BJ (cell line): Measurements from ENCODE around the gene MYO10. TPM values are rescaled to one million over a fixed set of nuclear protein-coding genes. Genes with fewer than 3 reads are reported as not detected.

Experiments used
- CTCF ChIA-PET: fragments of 350-600 bp; formaldehyde crosslinking; extraction: SDS; loops from one replicate; lab custom pipeline; 2021; ENCODE audit warnings: antibody characterized with exemption, inconsistent platforms; lab: Yijun Ruan, JAX
- POLR2A ChIA-PET: fragments of 300-600 bp; sonication (Branson Sonifier 250); formaldehyde crosslinking; extraction: SDS; loops from one replicate; lab custom pipeline; 2021; ENCODE audit warnings: antibody characterized with exemption; lab: Charles Lee
- DNase-seq: peaks from one replicate; pipeline ENCODE4 v3.0.0-alpha.2; 2011; ENCODE audit warnings: low read depth
- H3K27me3 ChIP-seq: 2 replicates; pipeline ENCODE4 v1.6.0; 2011; ENCODE audit warnings: low read length; ENCODE audit not compliant: control insufficient read depth, insufficient read depth
- H3K36me3 ChIP-seq: 2 replicates; pipeline ENCODE4 v1.5.1; 2011; ENCODE audit warnings: low read length; ENCODE audit not compliant: control insufficient read depth, insufficient read depth
- H3K4me3 ChIP-seq: 2 replicates; pipeline ENCODE4 v1.5.1; 2011; ENCODE audit warnings: low read depth, mild to moderate bottlenecking, control low read depth, low read length
- polyA plus RNA-seq: library from polyadenylated mRNA; depleted of rRNA; stranded (reverse); fragments of >200 nt; gene quantifications from 2 replicates; pipeline ENCODE4 v1.2.3, GENCODE V29; 2011
- TF ChIP-seq, protein P1 (sequence below): IDR thresholded peaks from 2 replicates; pipeline ENCODE4 v1.5.1; 2011; ENCODE audit warnings: low read depth, mild to moderate bottlenecking, control low read depth, inconsistent platforms, low read length, moderate library complexity; ENCODE audit not compliant: insufficient read depth

The MYO10 gene
- polyA plus RNA-seq, 1 experiment = 17.1 TPM

DNA sequence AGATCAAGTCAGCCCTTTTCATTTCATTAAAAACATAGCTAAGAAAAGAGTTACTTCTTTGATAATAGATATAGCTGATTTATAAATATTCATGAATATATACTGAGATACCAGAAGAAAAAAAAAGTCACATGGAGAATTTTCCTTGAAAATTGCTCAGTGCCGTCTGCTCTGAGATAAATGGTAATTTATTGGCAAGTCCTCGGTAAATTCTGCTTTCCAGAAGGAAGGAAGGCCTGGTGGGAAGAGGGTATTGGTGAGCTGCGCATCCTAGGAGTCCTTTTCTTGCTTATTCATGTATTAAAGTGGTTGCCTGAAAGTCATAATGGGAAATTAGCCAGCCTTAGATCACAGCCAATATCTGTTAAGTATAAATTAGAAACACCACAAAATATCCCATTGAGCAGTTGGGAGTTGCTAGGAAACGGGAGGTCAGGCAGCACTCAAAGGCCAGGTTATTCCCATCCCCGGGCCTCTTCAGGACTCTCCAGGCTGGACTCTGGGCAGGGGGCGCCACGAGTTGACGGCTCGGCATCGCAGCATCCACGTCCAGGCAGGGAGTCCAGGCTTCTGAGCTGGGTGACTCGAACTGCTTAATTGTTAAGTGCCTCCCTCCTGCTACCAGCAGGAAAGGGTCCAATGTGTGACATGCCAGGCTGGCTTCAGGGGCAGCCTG, 202.6 kb downstream of the MYO10 start:
- no peaks in the 10 kb centered on the region for H3K27me3 ChIP-seq
- CTCF ChIA-PET = interaction anchor here (1.3 kb wide), 1 partner anchor 457 kb away, joined by 6 read pairs; no protein-coding TSS in a partner anchor
- TF ChIP-seq, protein P1, sequence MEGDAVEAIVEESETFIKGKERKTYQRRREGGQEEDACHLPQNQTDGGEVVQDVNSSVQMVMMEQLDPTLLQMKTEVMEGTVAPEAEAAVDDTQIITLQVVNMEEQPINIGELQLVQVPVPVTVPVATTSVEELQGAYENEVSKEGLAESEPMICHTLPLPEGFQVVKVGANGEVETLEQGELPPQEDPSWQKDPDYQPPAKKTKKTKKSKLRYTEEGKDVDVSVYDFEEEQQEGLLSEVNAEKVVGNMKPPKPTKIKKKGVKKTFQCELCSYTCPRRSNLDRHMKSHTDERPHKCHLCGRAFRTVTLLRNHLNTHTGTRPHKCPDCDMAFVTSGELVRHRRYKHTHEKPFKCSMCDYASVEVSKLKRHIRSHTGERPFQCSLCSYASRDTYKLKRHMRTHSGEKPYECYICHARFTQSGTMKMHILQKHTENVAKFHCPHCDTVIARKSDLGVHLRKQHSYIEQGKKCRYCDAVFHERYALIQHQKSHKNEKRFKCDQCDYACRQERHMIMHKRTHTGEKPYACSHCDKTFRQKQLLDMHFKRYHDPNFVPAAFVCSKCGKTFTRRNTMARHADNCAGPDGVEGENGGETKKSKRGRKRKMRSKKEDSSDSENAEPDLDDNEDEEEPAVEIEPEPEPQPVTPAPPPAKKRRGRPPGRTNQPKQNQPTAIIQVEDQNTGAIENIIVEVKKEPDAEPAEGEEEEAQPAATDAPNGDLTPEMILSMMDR = no peak
- peaks cover 6% of the 10 kb centered on the region for H3K36me3 ChIP-seq
- DNase-seq = no peak
- no peak overlapping the region for H3K4me3 ChIP-seq
- POLR2A ChIA-PET = no interaction called here

DNA sequence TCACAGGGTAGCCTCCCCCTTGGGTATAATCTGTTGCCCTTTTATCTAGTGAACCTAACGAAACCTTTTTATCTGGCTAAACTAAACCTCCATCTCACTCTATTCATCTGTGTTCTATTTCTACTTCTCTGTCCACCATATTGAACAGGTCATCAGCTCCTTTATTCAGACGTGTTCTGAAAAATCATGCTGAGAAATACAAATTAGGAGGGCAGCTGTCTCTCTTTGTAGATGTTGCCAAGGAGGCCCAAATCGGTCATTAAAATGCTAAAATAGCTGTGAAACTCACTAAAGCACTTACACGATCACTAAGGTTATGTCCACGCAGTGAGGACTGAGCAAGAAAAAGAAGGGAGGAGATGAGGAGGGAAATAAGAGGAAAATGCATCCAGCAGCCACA, 203.7 kb downstream of the MYO10 start:
- ChIA-PET POLR2A (no interaction called here), CTCF (interaction anchor here (1.3 kb wide), 1 partner anchor 458 kb away, joined by 6 read pairs; no protein-coding TSS in a partner anchor)
- no peak for DNase-seq
- TF ChIP-seq, protein P1 = no peak
- Histone ChIP-seq H3K4me3 (no peak overlapping the region), H3K27me3 (no peaks in the 10 kb centered on the region), H3K36me3 (peaks cover 9% of the 10 kb centered on the region)

DNA sequence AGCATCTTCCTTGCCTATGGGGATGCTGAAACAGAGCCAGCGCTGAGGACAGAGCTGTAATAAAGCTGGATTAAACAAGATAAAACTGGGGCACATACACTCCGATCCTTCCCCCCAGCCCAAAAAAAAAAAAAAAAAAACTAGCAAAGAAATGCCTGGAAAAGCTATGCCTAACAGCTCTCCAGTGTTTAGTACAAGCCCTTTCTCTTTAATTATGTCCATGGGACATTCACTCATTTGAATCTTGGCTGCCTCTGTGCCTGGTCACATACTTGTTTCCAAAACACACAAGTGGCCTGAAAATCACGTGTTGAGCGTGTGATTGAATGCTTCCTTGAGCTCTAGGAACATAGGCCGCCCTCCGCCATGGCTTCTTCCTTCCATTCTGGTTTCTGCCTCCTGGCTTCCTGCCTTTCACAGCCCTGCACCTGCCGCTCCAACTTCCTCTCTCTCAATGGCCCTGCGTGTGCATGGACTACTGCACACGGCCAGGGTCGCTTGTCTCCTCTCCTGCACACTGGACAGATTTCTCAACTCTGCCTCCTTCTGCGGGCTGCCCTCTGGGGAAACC, 208.2 kb downstream of the MYO10 start:
- CTCF ChIA-PET = no interaction called here
- H3K36me3 ChIP-seq = peaks cover 6% of the 10 kb centered on the region
- DNase-seq = no peak
- no peaks in the 10 kb centered on the region for H3K27me3 ChIP-seq
- POLR2A ChIA-PET = no interaction called here
- TF ChIP-seq, protein P1 = no peak
- no peak overlapping the region for H3K4me3 ChIP-seq

DNA sequence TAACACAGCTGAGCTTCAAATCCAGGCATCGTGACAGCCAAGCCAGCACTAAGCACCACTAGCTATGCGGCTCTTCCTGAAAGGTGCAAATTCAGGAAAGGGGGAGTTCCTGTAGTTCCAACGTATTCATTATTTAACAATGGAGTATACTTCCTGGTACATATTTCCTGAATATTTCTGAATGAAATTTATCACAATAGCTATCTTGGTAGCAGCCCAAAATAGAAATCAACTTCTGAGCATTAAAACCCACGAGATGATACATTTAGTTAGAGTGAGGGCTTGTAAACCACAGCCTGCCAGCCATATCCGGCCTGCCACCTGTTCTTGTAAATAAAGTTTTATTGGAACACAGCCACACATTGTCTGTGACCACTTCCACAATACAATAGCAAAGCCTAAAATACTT, 209.5 kb downstream of the MYO10 start:
- Histone ChIP-seq H3K27me3 (no peaks in the 10 kb centered on the region), H3K36me3 (peaks cover 5% of the 10 kb centered on the region), H3K4me3 (no peak overlapping the region)
- ChIA-PET CTCF (interaction anchor here (0.8 to 1.5 kb wide), 2 partner anchors 17 to 176 kb away, joined by 3 to 4 read pairs; no protein-coding TSS in a partner anchor), POLR2A (no interaction called here)
- DNase-seq = no peak
- TF ChIP-seq, protein P1 = no peak

DNA sequence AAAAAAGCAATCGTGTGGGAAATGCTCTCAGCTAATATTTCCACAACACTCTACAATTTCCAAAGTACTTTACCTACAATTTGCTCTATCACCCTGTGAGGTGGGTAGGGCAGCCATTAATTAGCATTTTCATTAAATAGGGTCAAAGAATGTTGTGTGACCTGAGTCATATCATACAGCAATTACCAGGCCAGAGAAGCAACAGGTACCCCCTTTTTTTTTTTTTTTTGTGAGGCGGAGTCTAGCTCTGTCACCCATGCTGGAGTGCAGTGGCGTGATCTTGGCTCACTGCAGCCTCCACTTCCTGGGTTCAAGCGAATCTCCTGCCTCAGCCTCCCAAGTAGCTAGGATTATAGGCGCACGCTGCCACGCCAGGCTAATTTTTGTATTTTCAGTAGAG, 210.5 kb downstream of the MYO10 start:
- Histone ChIP-seq H3K4me3 (no peak overlapping the region), H3K36me3 (peaks cover 4% of the 10 kb centered on the region), H3K27me3 (no peaks in the 10 kb centered on the region)
- ChIA-PET POLR2A (no interaction called here), CTCF (interaction anchor here (0.8 to 1.5 kb wide), 3 partner anchors 16 to 175 kb away, joined by 3 to 4 read pairs (median 3); no protein-coding TSS in a partner anchor)
- DNase-seq = no peak
- TF ChIP-seq, protein P1 = no peak
